Fibroblast of mammary gland (primary cell): ENCODE data around the gene ADD2.

Source experiments
- DNase-seq: peaks from one replicate; pipeline ENCODE4 v3.0.0-alpha.2; 2010; ENCODE audit warnings: low read depth
- H3K4me3 ChIP-seq: 2 replicates; pipeline ENCODE4 v1.5.1; 2011; ENCODE audit warnings: low read depth, mild to moderate bottlenecking, low read length, moderate library complexity; ENCODE audit not compliant: control insufficient read depth
- TF ChIP-seq, protein P1 (sequence below): conservative IDR thresholded peaks from 2 replicates; pipeline ENCODE4 v1.5.1; 2011; ENCODE audit warnings: low read depth, low read length, inconsistent platforms; ENCODE audit not compliant: control insufficient read depth, insufficient read depth

ADD2 gene

DNA sequence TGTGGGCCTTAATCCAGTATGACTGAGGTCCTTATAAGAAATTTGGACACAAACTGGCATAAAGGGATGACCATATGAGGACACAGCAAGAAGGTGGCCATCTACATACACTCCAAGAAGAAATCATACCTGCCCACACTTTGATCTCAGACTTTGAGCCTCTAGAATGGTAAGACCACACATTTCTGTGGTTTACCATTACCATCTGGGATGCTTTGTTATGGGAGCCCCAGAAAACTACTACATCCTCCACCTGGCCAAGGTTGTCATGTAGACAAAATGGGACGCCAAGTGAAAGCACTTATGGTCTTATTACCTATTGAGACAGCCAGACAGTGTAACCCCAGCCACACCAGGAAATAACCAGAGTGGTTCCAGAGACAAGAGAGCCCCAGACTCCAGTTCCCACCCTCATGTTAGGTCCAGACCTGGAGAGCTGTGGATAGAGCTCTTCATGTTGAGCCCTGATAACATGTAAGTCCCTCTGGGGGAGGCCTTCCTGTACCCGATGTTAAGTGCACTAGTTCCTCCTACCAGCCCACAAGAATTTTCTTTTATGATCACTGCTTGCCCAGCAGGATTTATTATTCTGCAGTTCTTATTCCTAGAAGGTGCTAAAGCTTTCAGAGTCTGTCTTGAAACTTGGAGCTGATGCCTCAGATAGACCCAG lies 4.6 kb upstream of the ADD2 start:
- TF ChIP-seq, protein P1, sequence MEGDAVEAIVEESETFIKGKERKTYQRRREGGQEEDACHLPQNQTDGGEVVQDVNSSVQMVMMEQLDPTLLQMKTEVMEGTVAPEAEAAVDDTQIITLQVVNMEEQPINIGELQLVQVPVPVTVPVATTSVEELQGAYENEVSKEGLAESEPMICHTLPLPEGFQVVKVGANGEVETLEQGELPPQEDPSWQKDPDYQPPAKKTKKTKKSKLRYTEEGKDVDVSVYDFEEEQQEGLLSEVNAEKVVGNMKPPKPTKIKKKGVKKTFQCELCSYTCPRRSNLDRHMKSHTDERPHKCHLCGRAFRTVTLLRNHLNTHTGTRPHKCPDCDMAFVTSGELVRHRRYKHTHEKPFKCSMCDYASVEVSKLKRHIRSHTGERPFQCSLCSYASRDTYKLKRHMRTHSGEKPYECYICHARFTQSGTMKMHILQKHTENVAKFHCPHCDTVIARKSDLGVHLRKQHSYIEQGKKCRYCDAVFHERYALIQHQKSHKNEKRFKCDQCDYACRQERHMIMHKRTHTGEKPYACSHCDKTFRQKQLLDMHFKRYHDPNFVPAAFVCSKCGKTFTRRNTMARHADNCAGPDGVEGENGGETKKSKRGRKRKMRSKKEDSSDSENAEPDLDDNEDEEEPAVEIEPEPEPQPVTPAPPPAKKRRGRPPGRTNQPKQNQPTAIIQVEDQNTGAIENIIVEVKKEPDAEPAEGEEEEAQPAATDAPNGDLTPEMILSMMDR = no peak
- no peak for DNase-seq
- H3K4me3 ChIP-seq = no peak overlapping the region

GRCh38 chr2:70771446-70771845 lies 3.4 kb upstream of the ADD2 start:
- TF ChIP-seq, protein P1 = no peak
- no peak for DNase-seq
- H3K4me3 ChIP-seq = no peak overlapping the region

DNA sequence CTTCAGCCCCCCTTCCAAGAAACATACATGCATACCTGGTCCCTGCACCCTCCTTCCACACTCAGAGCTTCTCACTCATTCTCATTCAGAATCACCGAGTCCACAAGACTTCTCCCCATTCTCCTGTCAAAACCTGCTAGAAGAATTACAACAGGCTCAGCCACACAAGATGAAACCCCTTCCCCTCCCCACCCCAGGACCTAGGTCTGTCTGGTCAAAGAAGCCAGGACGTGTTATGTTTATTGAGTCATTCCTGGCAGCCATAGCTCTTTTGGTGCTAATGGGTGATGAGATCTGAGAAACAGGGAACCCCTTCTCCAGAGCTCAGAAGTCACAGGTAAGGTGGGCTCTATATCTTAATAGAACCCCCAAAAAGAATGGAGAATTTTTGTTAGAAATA lies 1.4 kb upstream of the ADD2 start:
- H3K4me3 ChIP-seq = no peak overlapping the region
- DNase-seq = no peak
- TF ChIP-seq, protein P1 = no peak

GRCh38 chr2:70768590-70769085 lies 638 bp upstream of the ADD2 start:
- DNase-seq = no peak
- H3K4me3 ChIP-seq = no peak overlapping the region
- TF ChIP-seq, protein P1 = no peak

- TF ChIP-seq, protein P1 = no peak
- H3K4me3 ChIP-seq = no peak overlapping the region
- no peak for DNase-seq
Measured at GRCh38 chr2:70767079-70767698, 811 bp downstream of the ADD2 start.

DNA sequence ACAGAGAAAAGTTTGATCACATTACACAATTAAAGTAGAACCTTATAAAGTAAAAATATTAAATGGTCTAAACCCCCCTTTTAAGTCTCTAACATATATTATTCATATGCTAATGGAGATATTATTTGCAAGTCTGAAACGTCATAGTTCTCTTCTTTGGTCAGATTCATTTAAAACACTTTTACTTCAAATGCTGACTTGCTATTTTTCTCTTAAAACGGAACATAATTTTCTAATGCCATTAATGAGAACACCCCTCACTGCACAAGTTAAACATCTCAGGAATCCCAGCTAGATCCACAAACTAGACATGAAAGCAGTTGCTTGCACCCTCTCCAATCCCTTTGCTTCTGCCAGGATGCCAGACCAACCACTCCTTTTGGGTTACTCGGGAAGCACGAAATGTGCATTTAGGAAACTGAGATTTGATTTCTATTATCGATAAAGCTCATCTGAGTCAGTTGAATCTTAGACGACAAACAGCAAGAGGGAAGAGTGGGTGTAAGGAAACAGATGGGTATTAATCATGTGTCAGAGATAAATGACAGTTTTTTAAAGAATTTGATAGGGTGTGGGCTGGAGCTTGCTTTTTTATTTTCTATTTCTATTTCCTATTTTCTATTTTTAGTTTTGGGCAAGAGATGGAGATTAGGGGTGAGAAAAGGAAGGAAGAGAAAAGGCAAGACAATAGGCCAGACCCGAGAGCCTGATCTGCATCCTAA lies 1.5 kb downstream of the ADD2 start:
- no peak for DNase-seq
- H3K4me3 ChIP-seq = no peak overlapping the region
- TF ChIP-seq, protein P1 = no peak
